Endometrium (tissue), 2 donors: Measurements from ENCODE around the gene MACROD2.
"Not testable (repeated sequence)": the region's sequence is repeated elsewhere in the genome, so short reads cannot be mapped to it uniquely, and the experiment has no call there.

Experiments
- FAIRE-seq: peaks from 2 replicates; lab custom pipeline; 2012; peaks lifted over from hg19 to GRCh38; lab: Jason Lieb, UNC
- donor health status: control.
- donor health status: control.

Gene MACROD2

GRCh38 chr20:15179381-15179780 is 1184.1 kb downstream of the MACROD2 start:
- no peak for FAIRE-seq

GRCh38 chr20:15179781-15180180 is 1184.5 kb downstream of the MACROD2 start:
- FAIRE-seq: no peak

GRCh38 chr20:15185322-15185721 is 1190.0 kb downstream of the MACROD2 start:
- no peak for FAIRE-seq

- no peak for FAIRE-seq
Measured at GRCh38 chr20:15185913-15186312, 1190.6 kb downstream of the MACROD2 start.

GRCh38 chr20:15187612-15188011 is 1192.3 kb downstream of the MACROD2 start:
- no peak for FAIRE-seq

GRCh38 chr20:15188415-15188814 is 1193.1 kb downstream of the MACROD2 start:
- FAIRE-seq: no peak

- no peak for FAIRE-seq
Measured at GRCh38 chr20:15191082-15191723, 1195.9 kb downstream of the MACROD2 start.

- FAIRE-seq: no peak
Measured at GRCh38 chr20:15195378-15195777, 1200.1 kb downstream of the MACROD2 start.

- no peak for FAIRE-seq
Measured at GRCh38 chr20:15196547-15197255, 1201.4 kb downstream of the MACROD2 start.

GRCh38 chr20:15198017-15198416 is 1202.7 kb downstream of the MACROD2 start:
- not testable (repeated sequence) for FAIRE-seq

- FAIRE-seq: no peak
Measured at GRCh38 chr20:15199698-15200097, 1204.4 kb downstream of the MACROD2 start.

GRCh38 chr20:15200147-15200565 is 1204.8 kb downstream of the MACROD2 start:
- FAIRE-seq: no peak

GRCh38 chr20:15201602-15202001 is 1206.3 kb downstream of the MACROD2 start:
- FAIRE-seq: no peak

- FAIRE-seq: no peak
Measured at GRCh38 chr20:15204234-15204633, 1208.9 kb downstream of the MACROD2 start.

GRCh38 chr20:15205028-15205427 is 1209.7 kb downstream of the MACROD2 start:
- FAIRE-seq: no peak

GRCh38 chr20:15205719-15206118 is 1210.4 kb downstream of the MACROD2 start:
- FAIRE-seq: no peak

- FAIRE-seq: no peak
Measured at GRCh38 chr20:15209537-15209936, 1214.2 kb downstream of the MACROD2 start.

- FAIRE-seq: no peak
Measured at GRCh38 chr20:15214051-15214450, 1218.7 kb downstream of the MACROD2 start.

- no peak for FAIRE-seq
Measured at GRCh38 chr20:15220009-15220656, 1224.8 kb downstream of the MACROD2 start.

- FAIRE-seq: no peak
Measured at GRCh38 chr20:15220778-15221565, 1225.7 kb downstream of the MACROD2 start.

- FAIRE-seq: no peak
Measured at GRCh38 chr20:15222502-15223330, 1227.4 kb downstream of the MACROD2 start.

GRCh38 chr20:15224199-15224598 is 1228.9 kb downstream of the MACROD2 start:
- FAIRE-seq: no peak
